Measurements from ENCODE around the gene WDR88.
"Not testable (repeated sequence)": the region's sequence is repeated elsewhere in the genome, so short reads cannot be mapped to it uniquely, and the experiment has no call there.

Gene WDR88
- total RNA-seq = 0 to 0.30 (median 0.06) reads per million in 4 donors

GRCh38 chr19:33132021-33132420, at the start of gene WDR88:
Gene WDR88 (plus strand): TSS chr19:33132114. CDS start chr19:33132170, 56 bp downstream.
- no peak for DNase-seq

GRCh38 chr19:33085570-33086128, 46.3 kb upstream of the WDR88 start:
- DNase-seq = no peak

- no peak for DNase-seq
These were observed 45.0 kb upstream of the WDR88 start for GRCh38 chr19:33086955-33087354.

GRCh38 chr19:33089010-33089409, 42.9 kb upstream of the WDR88 start:
- DNase-seq = no peak

GRCh38 chr19:33090179-33090578, 41.7 kb upstream of the WDR88 start:
- DNase-seq = no peak

- no peak for DNase-seq
These were observed 38.3 kb upstream of the WDR88 start for GRCh38 chr19:33093420-33094210.

- DNase-seq = no peak
These were observed 37.4 kb upstream of the WDR88 start for GRCh38 chr19:33094436-33095067.

- DNase-seq = no peak
These were observed 35.9 kb upstream of the WDR88 start for GRCh38 chr19:33096005-33096404.

GRCh38 chr19:33098055-33098534, 33.8 kb upstream of the WDR88 start:
- DNase-seq = no peak

- DNase-seq = no peak
These were observed 30.8 kb upstream of the WDR88 start for GRCh38 chr19:33100894-33101644.

GRCh38 chr19:33102893-33103292, 29.0 kb upstream of the WDR88 start:
- DNase-seq = no peak

- no peak for DNase-seq
These were observed 23.8 kb upstream of the WDR88 start for GRCh38 chr19:33108161-33108560.

- DNase-seq = no peak
These were observed 21.6 kb upstream of the WDR88 start for GRCh38 chr19:33110137-33110910.

GRCh38 chr19:33111587-33111986, 20.3 kb upstream of the WDR88 start:
- DNase-seq = no peak

GRCh38 chr19:33114312-33114711, 17.6 kb upstream of the WDR88 start:
- no peak for DNase-seq

GRCh38 chr19:33117501-33117900, 14.4 kb upstream of the WDR88 start:
- no peak for DNase-seq

- no peak for DNase-seq
These were observed 13.3 kb upstream of the WDR88 start for GRCh38 chr19:33118643-33119042.

- no peak for DNase-seq
These were observed 7.5 kb upstream of the WDR88 start for GRCh38 chr19:33124207-33125098.

- DNase-seq = peak in 4 of 5 donors; percentile 27 to 56 (median 40)
These were observed 6.0 kb upstream of the WDR88 start for GRCh38 chr19:33125929-33126388.

- not testable (repeated sequence) for DNase-seq
These were observed 5.2 kb upstream of the WDR88 start for GRCh38 chr19:33126712-33127111.

GRCh38 chr19:33129901-33130300, 2.0 kb upstream of the WDR88 start:
- DNase-seq = no peak

All from T-helper 1 cell (primary cell).